DOHH2 (cell line): ENCODE measurements around the gene MPHOSPH10.

Experiments
- EZH2phosphoT487 ChIP-seq: fragments of 200-600 bp; sonication (generic); IDR thresholded peaks from 2 replicates; pipeline ENCODE4 v1.6.1; 2017; ENCODE audit warnings: borderline replicate concordance, mild to moderate bottlenecking, antibody characterized with exemption, low read length, moderate library complexity, mixed read lengths
- TF ChIP-seq, protein P1 (sequence below): fragments of 200-600 bp; sonication (generic); IDR thresholded peaks from one replicate; pipeline ENCODE4 v1.5.1; 2014; ENCODE audit warnings: antibody characterized with exemption, mild to moderate bottlenecking, low read depth, low read length; ENCODE audit not compliant: poor library complexity, severe bottlenecking

DNA sequence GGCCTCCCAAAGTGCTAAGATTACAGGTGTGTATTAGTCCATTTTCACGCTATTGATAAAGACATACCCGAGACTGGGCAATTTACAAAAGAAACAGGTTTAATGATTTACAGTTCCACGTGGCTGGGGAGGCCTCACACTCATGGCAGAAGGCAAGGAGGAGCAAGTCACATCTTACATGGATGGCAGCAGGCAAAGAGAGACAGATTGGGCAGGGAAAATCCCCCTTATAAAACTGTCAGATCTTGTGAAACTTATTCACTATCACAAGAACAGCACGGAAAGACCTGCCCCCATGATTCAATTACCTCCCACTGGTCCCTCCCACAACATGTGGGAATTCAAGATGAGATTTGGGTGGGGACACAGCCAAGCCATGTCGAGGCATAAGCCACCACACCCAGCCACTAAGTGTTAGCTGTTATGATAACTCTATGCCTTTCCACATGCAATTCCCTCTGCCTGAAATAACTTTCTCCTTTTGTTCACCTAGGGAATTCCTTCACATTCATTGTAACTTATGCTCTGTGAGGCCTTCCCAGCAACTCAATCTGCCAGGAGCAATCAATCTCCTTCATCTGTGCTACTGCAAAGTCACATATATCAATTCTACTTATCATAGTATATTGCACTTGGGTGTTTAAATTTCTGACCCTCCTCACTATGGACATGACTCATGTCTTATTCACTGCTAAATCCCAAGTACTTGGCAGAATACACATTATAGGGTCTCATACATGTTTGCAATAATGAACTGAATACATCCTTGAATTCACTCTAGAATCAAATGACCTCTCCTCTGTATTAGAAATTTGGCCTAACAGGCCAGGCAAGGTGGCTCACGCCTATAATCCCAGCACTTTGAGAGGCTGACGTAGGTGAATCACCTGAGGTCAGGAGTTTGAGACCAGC, 7.8 kb upstream of the MPHOSPH10 start:
- TF ChIP-seq, protein P1, sequence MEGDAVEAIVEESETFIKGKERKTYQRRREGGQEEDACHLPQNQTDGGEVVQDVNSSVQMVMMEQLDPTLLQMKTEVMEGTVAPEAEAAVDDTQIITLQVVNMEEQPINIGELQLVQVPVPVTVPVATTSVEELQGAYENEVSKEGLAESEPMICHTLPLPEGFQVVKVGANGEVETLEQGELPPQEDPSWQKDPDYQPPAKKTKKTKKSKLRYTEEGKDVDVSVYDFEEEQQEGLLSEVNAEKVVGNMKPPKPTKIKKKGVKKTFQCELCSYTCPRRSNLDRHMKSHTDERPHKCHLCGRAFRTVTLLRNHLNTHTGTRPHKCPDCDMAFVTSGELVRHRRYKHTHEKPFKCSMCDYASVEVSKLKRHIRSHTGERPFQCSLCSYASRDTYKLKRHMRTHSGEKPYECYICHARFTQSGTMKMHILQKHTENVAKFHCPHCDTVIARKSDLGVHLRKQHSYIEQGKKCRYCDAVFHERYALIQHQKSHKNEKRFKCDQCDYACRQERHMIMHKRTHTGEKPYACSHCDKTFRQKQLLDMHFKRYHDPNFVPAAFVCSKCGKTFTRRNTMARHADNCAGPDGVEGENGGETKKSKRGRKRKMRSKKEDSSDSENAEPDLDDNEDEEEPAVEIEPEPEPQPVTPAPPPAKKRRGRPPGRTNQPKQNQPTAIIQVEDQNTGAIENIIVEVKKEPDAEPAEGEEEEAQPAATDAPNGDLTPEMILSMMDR, result no peak
- no peak for TF ChIP-seq EZH2phosphoT487
